CD4-positive, CD25-positive, alpha-beta regulatory T cell (primary cell): ENCODE measurements around the gene EEF1AKMT2. TPM values are rescaled to one million over a fixed set of nuclear protein-coding genes. Genes with fewer than 3 reads are reported as not detected.

Source experiments
- ATAC-seq, 2 donors: fragments of 150-1000 bp; cut with Tn5 transposase; one replicate each; pipeline ENCODE4 v1.10.0; 2021; ENCODE audit warnings: low read depth in 2 of 2, moderate number of reproducible peaks in 2 of 2, moderate library complexity in 1 of 2
- DNase-seq, 3 donors: peaks; one replicate each; pipeline versions ENCODE4 v3.0.0 to v3.0.0-alpha.2; 2012 to 2022; ENCODE audit warnings: mixed read lengths in 1 of 3
- H3K27ac ChIP-seq: one replicate; pipeline ENCODE4 v1.7.0; 2013; ENCODE audit warnings: mild to moderate bottlenecking, low read length; ENCODE audit not compliant: insufficient read depth, poor library complexity, severe bottlenecking
- H3K27me3 ChIP-seq: one replicate; pipeline ENCODE4 v1.7.0; 2013; ENCODE audit warnings: low read length; ENCODE audit not compliant: control insufficient read depth, insufficient read depth
- H3K36me3 ChIP-seq: one replicate; pipeline ENCODE4 v1.7.0; 2013; ENCODE audit warnings: mild to moderate bottlenecking, low read length, moderate library complexity; ENCODE audit not compliant: control insufficient read depth, insufficient read depth
- H3K4me1 ChIP-seq: 2 replicates; pipeline ENCODE4 v1.7.0; 2013; ENCODE audit warnings: mild to moderate bottlenecking, low read length; ENCODE audit not compliant: insufficient read depth, control insufficient read depth, poor library complexity, severe bottlenecking
- H3K4me3 ChIP-seq: one replicate; pipeline ENCODE4 v1.7.0; 2013; ENCODE audit warnings: low read depth, mild to moderate bottlenecking, low read length, moderate library complexity
- H3K9me3 ChIP-seq, 2 experiments: 1 replicate in 1 of 2; 2 replicates in 1 of 2; pipeline ENCODE4 v1.7.0; 2013; ENCODE audit warnings: low read length in 2 of 2, mild to moderate bottlenecking in 1 of 2, moderate library complexity in 1 of 2; ENCODE audit not compliant: control insufficient read depth in 2 of 2
- H3K27ac Mint-ChIP-seq, 3 donors: one replicate each; pipeline ENCODE4 v1.8.0; 2020 to 2022; ENCODE audit warnings: mild to moderate bottlenecking in 3 of 3, mixed read lengths in 3 of 3, moderate library complexity in 2 of 3
- H3K27me3 Mint-ChIP-seq: one replicate; pipeline ENCODE4 v1.8.0; 2022; ENCODE audit warnings: mild to moderate bottlenecking, mixed read lengths
- H3K36me3 Mint-ChIP-seq: one replicate; pipeline ENCODE4 v1.8.0; 2020; ENCODE audit warnings: mixed read lengths
- H3K4me1 Mint-ChIP-seq, 4 donors: one replicate each; pipeline ENCODE4 v1.8.0; 2020 to 2022; ENCODE audit warnings: mixed read lengths in 4 of 4, mild to moderate bottlenecking in 1 of 4
- H3K4me3 Mint-ChIP-seq, 4 donors: one replicate each; pipeline ENCODE4 v1.8.0; 2020 to 2022; ENCODE audit warnings: mild to moderate bottlenecking in 4 of 4, mixed read lengths in 4 of 4, moderate library complexity in 3 of 4
- H3K9me3 Mint-ChIP-seq, 7 donors: one replicate each; pipeline ENCODE4 v1.8.0; 2020 to 2022; ENCODE audit warnings: mixed read lengths in 7 of 7, mild to moderate bottlenecking in 3 of 7, moderate library complexity in 2 of 7
- polyA plus RNA-seq, 4 donors: library from polyadenylated mRNA; unstranded; fragments of 300-500 nt; fragmentation: Illumina TruSeq; gene quantifications; one replicate each; pipeline ENCODE4 v1.2.3, GENCODE V29; 2021
- total RNA-seq: library from RNA; stranded (reverse); gene quantifications from one replicate; pipeline ENCODE4 v1.2.3, GENCODE V29; 2022

The EEF1AKMT2 gene
- total and polyA plus RNA-seq, 5 donors from 2014 or later: 15.9 to 30.5 (median 25.8) TPM

DNA sequence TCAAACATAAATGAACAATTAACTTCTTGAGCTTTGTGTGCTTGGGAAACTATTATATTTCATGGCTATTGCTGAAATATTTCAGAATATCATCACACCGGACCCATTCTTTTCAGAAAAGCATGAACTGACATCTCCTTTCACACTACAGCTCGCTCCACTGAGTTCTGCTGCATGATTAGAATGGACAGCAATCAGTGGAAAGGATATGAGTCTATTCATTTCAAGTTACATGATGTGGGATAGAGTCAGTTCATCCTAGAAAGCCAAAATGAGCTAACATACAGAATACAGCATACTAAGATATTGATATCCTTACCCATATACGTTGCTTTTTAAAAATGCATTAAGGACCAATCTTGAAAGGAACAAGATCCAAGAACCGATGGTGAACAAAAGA, 46.4 kb downstream of the EEF1AKMT2 start:
- no peaks in the 10 kb centered on the region for H3K9me3 ChIP-seq
- H3K27ac ChIP-seq: peak overlapping the region; percentile 71
- Mint-ChIP-seq H3K4me3 (peak overlapping the region; percentile 59 to 88 (median 86)), H3K36me3 (peaks cover 5% of the 10 kb centered on the region), H3K4me1 (peaks cover 13 to 44% (median 36%) of the 10 kb centered on the region in 4 donors), H3K27me3 (no peaks in the 10 kb centered on the region), H3K27ac (peak overlapping the region; percentile 47 to 90 (median 90)), H3K9me3 (no peaks in the 10 kb centered on the region)
- DNase-seq (no peak), ATAC-seq (no peak)
- H3K4me1 ChIP-seq: peaks cover 46% of the 10 kb centered on the region
- H3K27me3 ChIP-seq: no peaks in the 10 kb centered on the region
- peak overlapping the region; percentile 75 for H3K4me3 ChIP-seq
- no peaks in the 10 kb centered on the region for H3K36me3 ChIP-seq

DNA sequence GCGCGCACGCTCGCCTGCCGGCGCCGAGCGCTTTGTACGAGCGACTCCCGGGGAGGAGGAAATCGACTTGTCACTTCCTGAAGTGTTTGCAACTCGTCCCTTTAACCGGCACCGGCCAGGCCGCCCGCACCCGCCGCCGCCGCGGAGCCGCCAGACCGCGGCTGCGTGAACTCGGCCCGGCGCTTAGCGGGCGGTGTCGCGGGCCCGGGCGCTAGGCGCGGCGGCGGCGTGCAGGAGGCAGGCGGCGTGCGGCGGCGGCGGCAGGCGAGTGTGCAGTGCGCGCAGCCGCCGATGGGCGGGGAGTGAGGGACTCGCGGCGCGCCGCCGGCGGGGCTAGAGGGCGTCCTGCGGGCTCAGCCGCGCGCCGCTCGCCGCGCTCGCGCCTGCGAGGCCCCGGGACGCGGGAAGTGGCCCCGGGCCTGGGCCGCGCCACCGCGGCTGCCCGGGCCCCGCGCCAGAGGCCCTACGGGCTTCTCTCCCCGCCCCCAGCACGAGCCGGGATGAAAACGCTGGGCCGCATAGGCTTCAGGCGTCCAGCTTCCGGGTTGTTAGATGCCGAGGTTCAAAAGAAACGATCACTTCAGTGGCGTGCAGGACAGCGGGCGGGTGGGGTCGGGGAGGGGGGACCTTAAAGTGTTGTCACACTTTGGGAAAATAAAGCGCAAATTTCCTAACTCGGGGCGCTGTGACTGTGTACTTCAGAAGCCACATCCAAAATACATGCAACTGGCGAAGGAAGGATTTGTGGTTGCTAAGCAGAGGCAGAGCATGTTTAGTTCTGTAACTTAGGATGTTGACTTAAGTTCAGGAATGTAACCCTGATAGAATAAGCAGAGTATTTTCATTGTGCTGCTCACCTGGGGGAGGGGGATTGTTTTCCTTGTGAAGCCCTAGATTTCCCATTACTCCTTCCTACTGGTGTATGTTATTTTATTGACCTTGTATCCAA, 47.3 kb downstream of the EEF1AKMT2 start, which contains the start of gene FAM53B:
Gene FAM53B, minus strand, starts transcription at position 277 of the 949 bp plus-strand sequence. CDS start 37,665 bp downstream, outside the sequence.
- Histone ChIP-seq H3K4me1 (peaks cover 53% of the 10 kb centered on the region), H3K9me3 (no peaks in the 10 kb centered on the region), H3K27ac (peak within 1 kb of the TSS; percentile 96), H3K27me3 (no peaks in the 10 kb centered on the region), H3K4me3 (peak within 1 kb of the TSS; percentile 85), H3K36me3 (no peaks in the 10 kb centered on the region)
- Mint-ChIP-seq H3K9me3 (no peaks in the 10 kb centered on the region), H3K4me1 (peaks cover 20 to 51% (median 43%) of the 10 kb centered on the region in 4 donors), H3K4me3 (peak within 1 kb of the TSS; percentile 89 to 99 (median 98)), H3K27ac (peak within 1 kb of the TSS; percentile 90 to 96 (median 91)), H3K36me3 (peaks cover 5% of the 10 kb centered on the region), H3K27me3 (no peaks in the 10 kb centered on the region)
- ATAC-seq: peak; percentile 75 to 78
- DNase-seq: peak; percentile 76 to 86 (median 81)

GRCh38 chr10:124743191-124744101, 48.2 kb downstream of the EEF1AKMT2 start:
- Mint-ChIP-seq H3K4me1 (peaks cover 22 to 55% (median 46%) of the 10 kb centered on the region in 4 donors), H3K27me3 (no peaks in the 10 kb centered on the region), H3K27ac (peak overlapping the region; percentile 20 to 96 (median 91)), H3K36me3 (peaks cover 13% of the 10 kb centered on the region), H3K9me3 (no peaks in the 10 kb centered on the region), H3K4me3 (peak overlapping the region; percentile 89 to 99 (median 98))
- Histone ChIP-seq H3K9me3 (no peaks in the 10 kb centered on the region), H3K4me1 (peaks cover 56% of the 10 kb centered on the region), H3K4me3 (peak overlapping the region; percentile 85), H3K27ac (peak overlapping the region; percentile 96), H3K36me3 (no peaks in the 10 kb centered on the region), H3K27me3 (no peaks in the 10 kb centered on the region)
- ATAC-seq: no peak
- DNase-seq: peak in 1 of 3 donors; percentile 48

DNA sequence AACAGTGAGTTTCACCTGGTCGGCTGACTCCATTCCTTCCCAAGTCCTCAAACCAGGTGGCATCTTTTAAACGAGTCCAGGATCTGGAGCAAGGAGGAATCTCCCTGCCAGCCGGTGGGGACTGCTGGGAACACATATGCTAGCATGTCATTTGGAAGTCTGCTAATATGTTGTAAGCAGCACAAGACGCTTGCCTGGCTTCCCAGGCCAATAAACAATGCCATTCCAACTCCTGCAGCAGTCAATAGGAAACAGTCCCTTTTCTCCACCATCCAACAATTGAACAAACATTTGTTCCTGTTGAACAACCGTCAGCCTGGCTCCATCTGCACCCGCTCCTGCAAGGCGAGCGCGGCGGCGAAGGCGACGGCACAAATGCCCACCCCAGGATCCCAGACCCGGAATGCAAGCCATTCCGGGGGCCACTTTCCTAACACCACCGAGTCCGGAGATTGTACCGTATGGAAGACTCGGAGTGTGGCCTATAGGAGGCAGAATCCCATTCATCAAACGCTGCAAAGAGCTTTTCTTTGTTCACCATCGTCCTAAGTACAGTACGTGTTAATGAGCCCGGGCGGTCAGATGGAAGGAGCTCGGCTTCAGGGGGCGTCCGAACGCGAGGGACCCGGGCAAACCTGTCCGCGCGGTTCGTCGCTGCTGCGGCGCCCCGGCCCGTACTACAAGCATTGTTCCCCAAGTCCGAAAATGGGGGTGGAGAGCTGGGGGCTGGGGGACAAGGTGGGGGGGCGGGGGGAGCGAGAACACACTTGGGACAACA, 49.1 kb downstream of the EEF1AKMT2 start:
- H3K9me3 ChIP-seq: no peaks in the 10 kb centered on the region
- no peak for ATAC-seq
- H3K4me3 ChIP-seq: peak overlapping the region; percentile 85
- Mint-ChIP-seq H3K27ac (peak overlapping the region; percentile 91 to 97 (median 92)), H3K4me3 (peak overlapping the region; percentile 89 to 99 (median 98)), H3K9me3 (no peaks in the 10 kb centered on the region), H3K4me1 (peaks cover 22 to 63% (median 50%) of the 10 kb centered on the region in 4 donors), H3K27me3 (no peaks in the 10 kb centered on the region), H3K36me3 (peaks cover 15% of the 10 kb centered on the region)
- DNase-seq: peak in 1 of 3 donors; percentile 29
- H3K36me3 ChIP-seq: no peaks in the 10 kb centered on the region
- peak overlapping the region; percentile 96 for H3K27ac ChIP-seq
- no peaks in the 10 kb centered on the region for H3K27me3 ChIP-seq
- H3K4me1 ChIP-seq: peaks cover 64% of the 10 kb centered on the region

DNA sequence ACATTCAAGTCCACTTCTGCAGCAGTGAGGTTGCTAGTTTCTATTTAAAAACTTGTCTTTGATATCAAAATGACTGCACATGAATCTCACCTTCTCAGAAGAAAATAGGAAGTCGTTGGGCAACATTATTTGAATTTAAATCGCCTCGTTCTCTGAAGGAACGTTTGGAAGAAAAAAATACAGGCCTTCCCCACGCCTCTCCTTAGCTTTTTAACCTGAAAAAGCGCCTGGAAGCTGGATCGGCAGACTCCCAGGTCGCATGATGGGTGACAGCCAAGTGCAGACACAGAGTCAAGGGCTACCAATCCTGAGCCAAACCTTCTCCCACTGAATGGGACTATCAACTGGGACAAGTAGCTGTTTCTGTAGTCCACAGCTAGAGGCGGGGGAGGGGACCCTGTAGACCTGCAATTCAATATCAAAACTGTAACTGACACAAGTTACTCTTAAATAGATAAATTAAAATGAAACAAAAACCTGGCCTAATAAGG, 49.7 kb downstream of the EEF1AKMT2 start:
- DNase-seq (peak in 2 of 3 donors; percentile 46 to 51), ATAC-seq (no peak)
- Histone ChIP-seq H3K27ac (peak overlapping the region; percentile 96), H3K27me3 (no peaks in the 10 kb centered on the region), H3K36me3 (no peaks in the 10 kb centered on the region), H3K4me1 (peaks cover 71% of the 10 kb centered on the region), H3K4me3 (peak overlapping the region; percentile 85), H3K9me3 (no peaks in the 10 kb centered on the region)
- Mint-ChIP-seq H3K4me3 (peak overlapping the region; percentile 89 to 99 (median 98)), H3K36me3 (peaks cover 18% of the 10 kb centered on the region), H3K4me1 (peaks cover 26 to 70% (median 55%) of the 10 kb centered on the region in 4 donors), H3K27ac (peak overlapping the region; percentile 91 to 97 (median 92)), H3K9me3 (no peaks in the 10 kb centered on the region), H3K27me3 (no peaks in the 10 kb centered on the region)

GRCh38 chr10:124741281-124741921, 50.3 kb downstream of the EEF1AKMT2 start:
- Histone ChIP-seq H3K36me3 (peaks cover 3% of the 10 kb centered on the region), H3K4me3 (peak overlapping the region; percentile 85), H3K4me1 (peaks cover 76% of the 10 kb centered on the region), H3K9me3 (no peaks in the 10 kb centered on the region), H3K27ac (peak overlapping the region; percentile 96), H3K27me3 (no peaks in the 10 kb centered on the region)
- no peaks in the 10 kb centered on the region for H3K27me3 Mint-ChIP-seq
- ATAC-seq: peak; percentile 58 to 61
- peaks cover 19% of the 10 kb centered on the region for H3K36me3 Mint-ChIP-seq
- peak overlapping the region; percentile 89 to 99 (median 98) for H3K4me3 Mint-ChIP-seq
- peak overlapping the region; percentile 91 to 97 (median 92) for H3K27ac Mint-ChIP-seq
- no peaks in the 10 kb centered on the region for H3K9me3 Mint-ChIP-seq
- DNase-seq: peak; percentile 71 to 84 (median 84)
- peaks cover 27 to 75% (median 60%) of the 10 kb centered on the region in 4 donors for H3K4me1 Mint-ChIP-seq
